HG03097 (cell line): Measurements from ENCODE around the gene FAM47C.
"Not testable (repeated sequence)": the region's sequence is repeated elsewhere in the genome, so short reads cannot be mapped to it uniquely, and the experiment has no call there.

ENCODE experiments used
- ATAC-seq: cut with Tn5 transposase; IDR thresholded peaks from one replicate; pipeline ENCODE4 v1.9.1; 2021; ENCODE audit not compliant: unreplicated experiment, low FRiP score

Gene FAM47C

GRCh38 chrX:37008182-37008581 is at the start of gene FAM47C:
Gene FAM47C (plus strand): TSS chrX:37008366. CDS start chrX:37008411, 45 bp downstream.
- ATAC-seq, result not testable (repeated sequence)

DNA sequence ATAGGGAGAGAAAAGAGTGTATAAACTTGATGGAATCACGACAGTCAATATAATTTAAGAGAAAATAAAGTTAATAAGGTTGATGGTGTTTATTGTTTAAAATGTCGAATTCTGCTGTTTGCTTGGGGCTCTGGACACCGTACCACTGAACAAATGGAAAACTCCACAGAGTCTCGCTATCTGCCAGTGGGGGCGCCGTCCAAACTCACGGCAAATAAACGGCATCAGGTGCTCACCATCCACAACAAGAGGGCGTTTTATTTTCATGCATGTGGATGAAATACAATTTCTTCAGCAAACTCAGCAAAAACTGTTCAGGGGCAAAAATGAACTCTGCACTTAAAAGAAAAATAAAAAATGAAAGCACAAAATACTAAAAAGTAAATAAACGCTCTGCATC is 46.6 kb upstream of the FAM47C start:
- ATAC-seq, result no peak

- no peak for ATAC-seq
These were observed 44.9 kb upstream of the FAM47C start for GRCh38 chrX:36963069-36963808.

GRCh38 chrX:36963852-36964251 is 44.3 kb upstream of the FAM47C start:
- no peak for ATAC-seq

DNA sequence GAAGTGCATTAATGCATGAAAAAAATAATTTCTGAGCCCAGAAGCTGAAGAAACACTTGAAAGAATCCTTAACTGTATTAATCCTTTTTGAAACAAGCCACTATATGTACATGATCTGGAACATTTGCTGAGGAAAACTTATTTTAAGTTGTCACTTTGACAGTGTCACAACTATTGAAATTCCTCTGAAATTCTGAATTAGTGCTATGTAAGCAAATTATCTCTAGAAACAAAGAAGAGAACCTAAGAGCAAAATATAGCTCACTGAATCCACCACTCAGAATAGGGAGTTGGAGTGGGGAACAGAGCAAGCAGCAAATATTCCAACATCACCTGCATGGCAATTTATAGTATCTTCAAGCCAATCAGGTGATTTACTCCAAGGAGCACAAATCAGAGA is 34.6 kb upstream of the FAM47C start:
- ATAC-seq, result no peak

DNA sequence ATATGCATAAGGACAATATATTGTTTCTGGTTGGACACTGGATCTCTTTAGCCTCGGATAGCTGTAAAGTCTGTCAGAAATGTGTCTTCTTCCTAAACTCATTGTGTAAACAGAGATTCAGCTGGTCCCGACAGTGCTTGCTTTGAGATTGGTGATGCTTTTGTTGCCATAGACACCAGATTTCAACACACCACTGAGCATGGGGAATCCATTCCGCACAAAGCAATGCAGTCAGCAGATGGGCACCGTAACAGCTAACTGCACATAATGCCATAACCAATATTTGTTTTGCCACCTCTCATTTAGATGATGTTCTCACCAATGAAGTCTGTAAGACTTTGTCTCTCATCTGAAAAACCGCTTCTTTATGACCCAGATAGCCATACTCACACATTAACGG is 33.3 kb upstream of the FAM47C start:
- no peak for ATAC-seq

- no peak for ATAC-seq
These were observed 29.3 kb upstream of the FAM47C start for GRCh38 chrX:36978886-36979285.

GRCh38 chrX:36983831-36984230 is 24.3 kb upstream of the FAM47C start:
- no peak for ATAC-seq

DNA sequence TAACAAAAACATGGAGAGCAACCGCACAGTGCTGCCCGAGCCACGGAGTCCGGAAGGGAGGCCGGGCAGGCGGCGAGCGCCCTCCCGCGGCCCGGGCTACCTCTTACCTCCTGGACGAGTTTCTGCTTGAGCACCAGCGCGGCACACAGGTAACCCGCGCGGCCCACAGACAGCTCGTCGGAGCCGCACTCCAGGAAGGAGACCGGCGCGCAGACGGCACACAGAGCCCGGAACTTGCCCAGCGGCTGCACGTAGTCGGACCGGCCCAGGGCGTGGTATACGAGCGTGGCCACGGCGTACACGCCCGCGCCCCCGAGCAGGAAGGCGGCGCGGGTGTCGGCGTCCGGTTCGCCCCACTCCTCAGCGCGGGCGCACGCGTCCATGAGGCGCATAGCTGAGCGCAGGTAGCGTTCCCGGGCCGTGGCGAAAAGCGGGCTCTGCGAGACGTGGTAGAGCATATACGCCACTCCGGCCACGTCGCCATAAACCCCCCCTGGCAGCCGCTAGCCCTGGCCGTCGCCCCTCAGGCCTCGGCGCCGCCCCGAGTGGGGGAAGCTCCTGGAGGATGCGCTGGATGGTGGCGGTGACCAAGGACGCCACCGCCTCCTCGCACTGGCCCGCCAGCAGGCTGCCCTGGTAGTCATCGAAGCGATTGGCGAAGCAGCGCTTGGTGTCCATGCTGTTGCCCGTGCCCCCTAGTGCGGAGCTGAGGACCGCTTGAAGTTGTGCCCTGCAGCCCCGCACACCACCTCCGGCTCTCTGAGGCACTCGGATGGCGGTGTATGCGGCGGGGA is 22.6 kb upstream of the FAM47C start:
- not testable (repeated sequence) for ATAC-seq

DNA sequence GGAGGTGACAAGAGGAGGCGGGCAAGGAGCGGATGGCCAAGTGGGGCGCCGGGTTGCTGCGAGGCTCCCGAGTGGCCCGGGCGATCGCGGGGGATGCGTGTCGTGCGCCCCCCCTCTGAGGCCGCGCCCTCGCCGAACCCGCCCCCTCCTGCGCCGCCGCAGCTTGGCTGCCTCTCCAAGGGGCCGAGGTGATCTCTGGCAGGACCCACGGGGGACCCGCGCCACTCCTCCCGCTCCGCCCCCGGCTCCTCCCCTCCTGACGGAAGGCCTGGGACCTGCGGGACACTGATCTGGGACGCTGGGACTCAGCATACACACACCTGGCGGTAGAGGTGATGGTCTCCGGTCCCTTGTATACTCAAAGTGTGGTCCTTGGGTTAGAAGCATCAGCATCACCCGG is 21.9 kb upstream of the FAM47C start:
- no peak for ATAC-seq

- ATAC-seq, result not testable (repeated sequence)
These were observed 21.0 kb upstream of the FAM47C start for GRCh38 chrX:36987212-36987611.

- no peak for ATAC-seq
These were observed 8.0 kb upstream of the FAM47C start for GRCh38 chrX:37000140-37000539.

DNA sequence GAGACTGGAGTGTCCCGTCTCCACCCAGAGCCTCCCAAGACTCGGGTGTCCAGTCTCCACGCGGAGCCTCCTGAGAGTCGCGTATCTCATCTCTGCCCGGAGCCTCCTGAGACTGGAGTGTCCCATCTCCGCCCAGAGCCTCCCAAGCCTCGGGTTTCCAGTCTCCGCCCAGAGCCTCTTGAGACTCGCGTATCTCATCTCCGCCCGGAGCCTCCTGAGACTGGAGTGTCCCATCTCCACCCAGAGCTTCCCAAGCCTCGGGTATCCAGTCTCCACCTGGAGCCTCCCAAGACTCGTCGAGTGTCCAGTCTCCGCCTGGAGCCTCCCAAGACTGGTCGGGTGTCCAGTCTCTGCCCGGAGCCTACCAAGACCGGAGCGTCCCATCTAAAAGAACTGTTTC is 2.3 kb downstream of the FAM47C start:
- no peak for ATAC-seq

DNA sequence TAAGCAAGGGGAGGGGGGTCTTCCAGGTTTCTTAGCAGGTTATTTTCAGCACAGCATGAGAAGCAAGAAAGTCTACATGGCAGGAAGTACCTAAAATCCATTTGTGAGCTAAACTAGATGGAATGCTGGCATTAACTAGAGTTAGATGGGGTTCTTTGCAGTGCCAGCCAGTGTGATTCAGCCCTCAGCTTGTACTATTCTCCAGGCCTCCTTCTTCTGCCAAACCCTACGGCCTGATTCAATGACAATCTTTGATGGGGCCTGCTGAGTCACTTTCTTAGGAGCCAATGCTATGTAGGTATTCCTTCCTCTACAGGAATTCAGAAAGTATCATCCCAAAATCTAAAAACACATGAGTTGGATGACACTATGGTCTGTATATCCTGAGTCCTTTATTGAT is 26.1 kb downstream of the FAM47C start:
- not testable (repeated sequence) for ATAC-seq

- ATAC-seq, result not testable (repeated sequence)
These were observed 28.6 kb downstream of the FAM47C start for GRCh38 chrX:37036674-37037220.

DNA sequence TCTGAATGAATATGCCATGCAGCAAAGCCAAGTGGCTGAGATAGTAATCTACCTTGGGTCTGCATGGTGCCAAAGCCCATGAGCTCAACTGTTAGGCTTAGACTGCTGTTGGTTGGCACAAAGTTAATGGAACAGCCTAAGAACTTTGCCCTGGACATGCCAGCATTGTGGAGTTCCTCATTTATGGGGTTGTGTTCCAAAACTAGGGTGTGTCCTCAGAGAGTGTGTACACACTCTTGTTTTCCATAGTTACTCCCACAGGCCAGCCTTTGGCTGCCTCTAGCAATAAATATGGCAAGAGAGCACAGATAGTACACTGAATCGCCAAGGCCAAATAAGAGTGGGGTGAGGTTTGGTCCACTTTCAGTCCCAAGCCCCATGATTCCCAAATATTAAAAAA is 30.6 kb downstream of the FAM47C start:
- ATAC-seq, result not testable (repeated sequence)

GRCh38 chrX:37042956-37043885 is 35.1 kb downstream of the FAM47C start:
- not testable (repeated sequence) for ATAC-seq

DNA sequence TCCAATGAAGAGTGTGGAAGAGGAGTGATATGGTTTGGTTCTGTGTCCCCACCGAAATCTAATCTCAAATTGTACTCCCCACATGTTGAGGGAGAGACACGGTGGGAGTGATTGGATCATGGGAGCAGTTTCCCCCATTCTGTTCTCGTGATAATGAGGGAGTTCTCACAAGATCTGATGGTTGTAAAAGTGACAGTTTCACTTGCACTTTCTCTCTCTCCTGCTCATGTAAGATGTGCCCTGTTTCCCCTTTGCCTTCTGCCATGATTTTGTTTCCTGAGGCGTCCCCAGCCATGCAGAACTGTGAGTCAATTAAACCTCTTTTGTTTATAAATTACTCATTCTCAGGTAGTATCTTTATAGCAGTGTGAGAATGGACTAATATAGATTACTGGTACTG is 39.6 kb downstream of the FAM47C start:
- ATAC-seq, result no peak

DNA sequence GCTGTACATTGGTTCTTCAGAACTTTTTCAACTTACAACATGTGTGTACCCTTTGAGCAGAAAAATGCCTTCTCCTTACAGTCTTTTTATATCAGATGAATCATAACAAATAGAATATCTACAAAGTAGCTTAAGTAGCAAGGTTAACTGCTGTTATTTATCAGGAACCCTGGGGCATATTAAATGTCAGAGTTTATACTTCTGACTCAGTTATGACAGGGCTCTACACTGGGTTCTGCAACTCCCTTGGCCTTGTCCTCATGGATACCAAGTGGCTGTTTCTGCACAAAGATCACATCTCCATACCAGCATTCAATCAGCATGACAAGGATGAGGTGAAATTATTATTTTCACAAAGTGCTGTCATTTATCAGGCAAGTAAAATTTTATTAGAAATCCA is 49.4 kb downstream of the FAM47C start:
- ATAC-seq, result not testable (repeated sequence)

DNA sequence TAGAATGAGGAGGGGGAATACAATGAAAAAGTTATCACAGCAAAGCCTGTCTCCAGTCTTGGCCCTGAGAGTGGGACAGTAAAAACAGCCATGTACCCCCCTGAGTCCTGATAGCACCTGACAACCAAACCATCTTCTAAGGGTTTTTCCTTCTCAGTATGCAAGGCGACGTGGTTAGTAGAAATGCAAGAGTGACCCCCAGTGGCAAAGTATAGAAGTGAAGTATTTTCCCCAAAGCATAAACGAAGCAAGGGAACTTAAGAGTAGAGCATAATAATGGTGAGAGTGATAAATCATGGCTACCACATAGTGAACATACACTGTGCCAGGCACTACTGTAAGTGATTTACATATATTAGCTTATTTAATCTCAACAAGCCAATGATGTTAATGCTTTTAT is 52.8 kb downstream of the FAM47C start:
- ATAC-seq, result no peak
